Stimulated activated CD8-positive, alpha-beta memory T cell treated with anti-CD3 and anti-CD28 coated beads, Interleukin-15, amount 100 ng/mL, for 48 hours (primary cell): ENCODE results near the gene ABHD2.

Experiments used
- DNase-seq, 2 donors: peaks; one replicate each; pipeline ENCODE4 v3.0.0-alpha.2; 2020; ENCODE audit warnings: low read depth in 2 of 2

ABHD2 gene

DNA sequence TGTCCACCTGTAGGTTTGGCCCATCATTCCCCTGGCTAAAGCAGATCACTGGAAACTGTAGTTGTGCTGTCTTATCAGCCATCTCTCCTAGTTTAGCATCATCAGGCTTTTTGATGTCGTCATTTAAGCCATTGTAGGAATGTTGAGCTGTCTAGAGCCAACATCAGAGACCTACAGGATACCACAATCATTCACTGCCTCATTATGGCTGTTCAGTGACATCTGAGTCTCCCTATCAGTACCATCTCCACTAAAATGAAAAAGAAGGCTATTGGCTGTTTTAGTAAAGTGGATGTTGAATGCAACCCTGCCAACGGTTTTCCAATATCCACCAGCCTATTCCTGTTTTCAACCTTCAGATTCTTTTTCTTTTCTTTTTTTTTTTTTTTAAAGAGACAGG is 103.9 kb downstream of the ABHD2 start:
- DNase-seq = no peak

DNA sequence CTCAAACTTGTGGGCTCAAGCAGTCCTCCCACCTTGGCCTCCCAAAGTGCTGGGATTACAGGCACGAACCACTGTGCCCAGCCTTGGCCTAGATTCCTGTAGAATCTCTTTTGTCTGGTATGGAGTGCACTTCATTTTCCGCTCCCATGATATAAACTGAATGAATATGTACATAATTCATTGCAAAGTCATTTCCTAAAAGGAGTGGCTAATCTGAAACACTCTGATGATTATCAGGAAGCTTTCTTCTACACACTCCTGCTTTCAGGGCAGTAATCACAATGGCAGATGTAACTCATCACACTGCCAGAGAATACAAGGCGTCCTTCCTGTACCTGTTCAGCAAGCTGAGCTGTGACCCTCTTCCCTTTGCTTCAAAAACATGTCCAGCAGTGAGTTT is 104.5 kb downstream of the ABHD2 start:
- no peak for DNase-seq

DNA sequence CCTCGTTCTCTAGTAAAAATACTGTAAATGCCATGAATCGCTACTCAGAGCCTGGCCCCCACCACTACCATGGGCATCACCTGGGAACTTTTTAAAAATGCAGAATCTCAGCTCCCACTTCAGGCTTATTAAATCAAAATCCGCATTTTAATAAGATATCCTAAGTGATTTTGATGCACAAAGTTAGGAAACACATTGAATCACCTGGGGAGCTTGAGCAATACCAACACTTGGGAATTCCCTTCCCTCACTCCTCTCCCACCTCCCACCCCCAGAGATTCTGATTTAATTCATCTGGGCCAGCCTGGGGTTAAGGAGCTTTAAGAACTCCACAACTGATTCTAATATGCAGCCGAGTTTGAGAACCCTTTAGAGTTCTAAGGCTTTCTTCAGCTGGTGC is 106.4 kb downstream of the ABHD2 start:
- no peak for DNase-seq

DNA sequence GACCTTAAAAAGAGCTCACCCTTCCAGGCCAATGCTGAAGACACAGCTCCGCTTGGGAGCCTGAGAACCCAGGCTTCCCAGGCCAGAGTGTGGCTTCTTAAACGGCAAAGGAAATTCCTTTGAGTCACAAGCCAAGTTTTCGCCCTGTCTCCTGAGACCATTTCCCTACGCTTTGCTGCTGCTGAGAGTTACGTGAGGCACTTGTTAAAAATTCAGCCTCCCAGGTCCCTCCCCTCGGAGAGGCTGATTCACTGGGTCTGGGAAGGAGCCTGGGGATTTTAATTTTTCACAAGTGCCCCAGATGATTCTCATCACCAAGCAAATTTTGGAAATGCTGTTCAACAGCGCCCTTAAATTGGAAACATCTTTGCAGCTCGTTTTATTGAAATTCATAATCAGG is 107.6 kb downstream of the ABHD2 start:
- DNase-seq = no peak

DNA sequence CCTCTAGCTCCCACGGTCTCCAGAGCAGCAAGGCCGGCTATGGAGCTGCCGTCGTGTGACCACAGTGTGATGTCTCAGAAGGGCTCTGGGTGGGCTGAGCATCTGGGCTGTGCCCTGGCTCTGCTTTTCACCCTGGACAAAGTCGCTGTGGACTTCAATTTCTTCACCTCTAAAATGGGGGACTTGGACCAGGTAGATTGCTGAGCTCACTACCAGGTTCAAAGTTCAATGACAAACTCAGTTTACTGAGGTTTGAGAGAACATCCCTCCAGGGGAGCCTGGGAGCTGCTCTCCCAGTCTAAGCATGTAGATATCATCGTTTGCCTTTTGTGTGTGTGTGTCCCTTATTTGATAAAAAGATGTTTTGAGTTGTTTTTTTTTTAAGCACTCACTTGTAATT is 108.0 kb downstream of the ABHD2 start:
- no peak for DNase-seq

DNA sequence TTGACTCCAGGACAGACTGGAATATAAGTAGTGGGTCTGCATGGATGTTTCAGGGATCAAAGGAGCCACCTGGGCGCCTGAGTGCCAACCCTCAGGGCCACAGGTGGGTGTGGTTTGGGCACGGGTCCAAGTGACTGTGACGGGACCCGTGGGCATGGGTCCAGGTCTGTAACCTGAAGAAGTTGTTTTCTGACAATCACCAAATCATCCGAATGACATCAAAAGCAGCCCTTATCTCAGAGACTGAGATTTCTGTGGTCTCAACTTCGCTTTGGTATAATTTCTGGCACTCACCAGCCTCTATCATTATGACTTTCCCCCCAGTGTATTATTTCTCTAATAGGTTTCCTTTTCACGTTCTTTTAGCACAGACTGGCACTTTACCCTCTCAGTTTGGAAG is 108.7 kb downstream of the ABHD2 start:
- DNase-seq = peak in 1 of 2 donors; percentile 58

DNA sequence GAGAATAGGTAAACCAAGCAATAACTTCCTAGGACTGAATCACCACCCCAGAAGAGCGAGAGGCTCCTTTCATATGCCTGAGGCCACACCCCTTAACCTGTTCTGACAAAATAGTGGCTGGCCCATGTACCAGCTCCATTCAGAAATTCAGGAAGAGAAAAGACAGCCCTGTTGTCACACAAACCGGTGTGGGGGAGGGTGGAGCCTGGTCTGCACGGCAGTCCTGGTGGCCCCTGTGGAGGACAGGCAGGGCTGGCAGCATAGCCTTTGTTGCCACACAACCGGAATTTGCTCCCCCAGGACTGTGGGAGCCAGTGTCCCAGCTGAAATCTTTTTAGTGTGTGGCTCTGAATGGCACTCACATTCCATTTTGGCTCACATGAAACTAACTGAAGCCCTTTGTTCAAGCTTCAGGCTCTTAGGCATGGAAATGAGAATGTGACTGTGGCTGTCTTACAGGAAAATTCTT is 109.3 kb downstream of the ABHD2 start:
- DNase-seq = peak in 1 of 2 donors; percentile 34

DNA sequence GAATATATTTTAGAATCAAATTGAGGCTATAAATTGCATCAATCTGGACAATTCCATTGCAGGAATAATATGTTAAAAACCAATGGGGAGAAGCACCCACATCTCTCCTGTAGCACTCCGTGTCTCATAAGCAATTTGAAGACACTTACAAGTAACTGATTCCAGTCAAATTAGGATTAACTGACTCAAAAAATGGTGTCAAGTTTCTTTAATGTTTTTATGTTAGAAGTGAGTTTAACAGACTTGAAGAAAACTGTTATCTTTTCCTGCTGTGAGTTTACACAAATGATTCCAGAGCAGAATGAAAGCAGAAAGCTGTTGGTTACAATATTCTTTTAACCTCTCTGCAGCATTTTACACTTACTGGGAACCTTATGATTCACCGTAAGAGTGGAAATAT is 109.9 kb downstream of the ABHD2 start:
- no peak for DNase-seq

DNA sequence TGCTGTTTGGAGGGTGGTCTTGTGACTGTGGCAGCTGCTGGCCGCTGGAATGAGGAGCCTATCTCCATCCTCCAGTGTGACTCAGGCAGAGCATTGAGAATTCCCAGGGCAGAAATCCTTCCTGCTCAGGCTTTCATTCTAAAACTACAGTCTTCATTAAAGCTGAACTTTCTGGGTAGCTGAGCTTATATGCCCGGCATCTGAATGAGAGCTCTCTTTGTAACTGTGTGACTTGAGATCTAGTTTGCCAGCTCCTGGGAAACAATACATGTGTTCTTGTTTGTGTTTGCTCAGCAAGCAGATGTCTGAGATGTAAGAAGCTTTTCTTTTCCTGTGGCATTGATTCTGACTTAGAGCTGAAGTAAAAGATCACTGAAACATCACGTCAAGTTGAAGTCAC is 110.7 kb downstream of the ABHD2 start:
- DNase-seq = no peak

DNA sequence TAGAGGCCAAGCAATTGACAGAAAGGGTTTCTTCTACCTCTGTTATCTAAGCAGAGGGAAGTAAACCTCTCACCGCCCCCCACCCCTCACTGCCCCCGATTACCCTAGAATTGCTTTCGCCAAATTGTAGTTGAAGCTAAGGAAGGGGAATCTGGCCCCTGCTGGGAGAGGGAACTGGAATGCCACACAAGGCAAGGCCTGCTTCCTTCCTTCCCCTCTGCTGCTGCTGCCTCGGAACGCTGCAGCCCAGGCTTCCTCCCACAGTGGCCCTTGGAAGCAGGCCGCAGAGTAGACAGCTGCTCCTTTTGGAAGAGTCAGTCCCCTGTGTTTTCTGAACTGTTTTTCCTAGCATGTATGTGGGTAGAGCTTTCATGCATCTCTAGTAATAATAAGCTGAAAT is 111.5 kb downstream of the ABHD2 start:
- no peak for DNase-seq

DNA sequence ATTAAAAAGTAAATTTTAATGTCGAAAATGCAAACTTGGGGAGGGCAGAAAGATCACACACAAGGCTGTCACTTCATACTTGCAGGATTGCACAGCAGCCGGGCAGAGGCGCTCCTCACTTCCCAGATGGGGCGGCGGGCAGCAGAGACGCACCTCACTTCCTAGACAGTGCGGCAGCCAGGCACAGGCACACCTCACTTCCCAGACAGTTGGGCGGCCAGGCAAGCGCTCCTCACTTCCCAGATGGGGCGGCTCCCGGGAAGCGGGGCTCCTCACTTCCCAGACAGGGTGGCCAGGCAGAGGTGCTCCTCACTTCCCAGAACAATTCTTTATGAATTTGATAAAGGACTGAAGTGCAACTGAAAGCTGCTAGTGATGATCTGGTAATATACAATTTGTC is 111.9 kb downstream of the ABHD2 start:
- no peak for DNase-seq

DNA sequence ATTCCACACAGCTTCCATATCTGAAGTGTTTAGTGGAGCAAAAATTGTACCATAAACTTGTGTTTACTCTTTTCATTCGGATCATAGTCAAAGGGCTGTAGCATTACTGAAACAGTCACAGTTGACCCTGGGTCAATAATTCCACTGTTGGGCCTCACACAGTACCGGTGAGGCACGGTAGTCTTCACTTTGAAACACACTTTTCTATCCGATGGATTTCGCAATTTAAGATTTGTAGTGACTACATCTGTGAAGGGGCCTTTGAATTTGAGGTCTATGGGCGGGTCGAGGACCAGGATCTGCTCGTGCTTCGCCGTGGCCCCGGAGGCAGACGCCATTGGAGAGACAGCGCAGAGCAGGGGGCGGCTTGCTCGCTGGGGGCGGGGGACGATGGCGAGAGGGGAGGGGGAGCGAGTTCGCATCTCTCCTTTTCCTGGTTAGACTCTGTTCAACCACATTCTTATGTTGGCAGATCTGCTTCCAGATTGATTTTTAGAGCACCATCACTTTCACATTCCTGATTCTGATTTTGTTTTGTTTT is 113.3 kb downstream of the ABHD2 start:
- no peak for DNase-seq

DNA sequence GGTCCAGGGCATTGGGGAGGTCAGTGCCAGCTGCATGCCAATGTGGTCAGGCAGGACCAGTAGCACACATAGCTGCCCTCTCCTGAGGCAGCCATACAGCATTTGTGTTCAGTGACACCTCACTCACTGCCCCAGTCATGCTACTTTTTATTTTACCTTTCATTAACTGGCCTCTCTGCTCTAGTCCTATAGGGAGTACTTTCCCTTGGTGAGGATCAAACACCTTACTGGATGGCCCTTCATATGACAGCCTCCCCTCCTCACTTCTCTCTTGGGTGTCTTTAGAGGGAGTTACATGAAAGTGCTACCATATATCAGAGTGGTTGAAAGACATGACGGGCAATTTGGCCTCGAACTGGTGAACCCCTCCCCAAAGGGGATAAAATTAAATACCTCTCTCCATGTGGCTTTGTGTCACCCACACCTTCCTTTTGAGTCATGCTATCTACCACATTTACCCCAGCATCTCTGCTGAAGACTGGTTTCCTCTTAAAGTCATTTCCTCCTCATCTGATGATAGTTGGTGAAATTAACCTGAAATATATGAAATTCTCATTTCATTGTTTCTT is 115.5 kb downstream of the ABHD2 start:
- DNase-seq = peak; percentile 18 to 28

DNA sequence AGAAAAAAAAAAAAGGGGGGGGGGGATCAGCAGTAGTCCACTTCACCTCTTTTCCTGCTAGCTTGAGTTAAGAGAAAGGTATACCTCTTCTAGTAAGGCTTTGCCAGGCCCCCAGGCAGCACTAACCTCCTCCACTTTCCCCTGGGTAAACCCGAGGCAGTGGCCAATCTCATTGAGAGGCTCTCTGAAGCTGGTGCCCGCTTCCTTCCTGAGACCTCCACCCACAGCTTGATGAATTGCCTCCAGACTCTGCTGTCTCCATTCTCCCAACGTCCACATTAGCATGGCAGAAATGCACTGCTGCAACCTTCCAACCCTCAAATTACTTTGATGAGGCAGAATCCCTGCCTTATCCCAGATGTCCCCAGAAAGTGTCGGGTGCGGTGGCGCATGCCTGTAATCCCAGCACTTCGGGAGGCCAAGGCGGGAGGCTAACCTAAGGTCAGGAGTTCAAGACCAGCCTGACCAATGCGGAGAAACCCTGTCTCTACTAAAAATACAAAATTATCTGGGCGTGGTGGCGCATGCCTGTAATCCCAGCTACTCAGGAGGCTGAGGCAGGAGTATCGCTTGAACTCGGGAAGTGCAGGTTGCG is 117.8 kb downstream of the ABHD2 start:
- DNase-seq = no peak

DNA sequence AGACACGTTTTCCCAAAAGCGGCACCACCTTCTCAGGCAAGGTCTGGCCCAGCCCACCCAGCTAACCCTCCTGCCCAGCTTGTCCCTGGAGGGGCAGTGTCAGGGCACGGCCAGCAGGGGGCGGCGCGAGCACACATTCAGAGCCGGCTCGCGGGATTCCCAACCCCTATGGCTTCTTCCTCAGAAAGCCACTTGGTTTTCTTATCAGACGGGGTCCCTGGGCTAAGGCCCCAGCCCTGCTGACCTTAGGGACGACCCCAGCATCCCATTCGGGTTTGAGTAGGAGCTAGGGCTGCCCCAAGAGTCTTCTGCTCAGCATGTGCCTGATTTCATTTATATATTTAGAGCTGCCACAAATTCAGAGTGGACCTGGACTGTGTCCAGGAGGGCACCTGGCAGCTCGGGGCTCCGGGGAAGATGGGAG is 118.7 kb downstream of the ABHD2 start:
- DNase-seq = peak; percentile 65

DNA sequence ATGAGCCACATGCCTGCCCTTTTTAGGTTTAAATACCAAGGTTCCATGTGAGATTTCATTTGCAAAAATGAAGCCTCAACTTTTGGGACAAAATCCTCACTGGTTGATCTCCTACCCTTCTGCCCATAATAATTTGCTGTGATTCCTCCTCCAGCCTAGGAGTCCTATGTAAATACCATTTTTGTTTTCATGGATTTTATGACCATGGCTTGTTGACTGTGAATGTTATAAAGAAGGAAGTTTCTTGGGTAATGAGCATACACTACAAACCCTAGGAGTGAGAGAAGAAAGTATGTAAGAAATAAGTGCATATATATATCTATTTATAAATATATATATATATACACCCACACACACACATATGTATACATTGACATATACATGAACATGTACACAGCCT is 120.0 kb downstream of the ABHD2 start:
- DNase-seq = no peak

DNA sequence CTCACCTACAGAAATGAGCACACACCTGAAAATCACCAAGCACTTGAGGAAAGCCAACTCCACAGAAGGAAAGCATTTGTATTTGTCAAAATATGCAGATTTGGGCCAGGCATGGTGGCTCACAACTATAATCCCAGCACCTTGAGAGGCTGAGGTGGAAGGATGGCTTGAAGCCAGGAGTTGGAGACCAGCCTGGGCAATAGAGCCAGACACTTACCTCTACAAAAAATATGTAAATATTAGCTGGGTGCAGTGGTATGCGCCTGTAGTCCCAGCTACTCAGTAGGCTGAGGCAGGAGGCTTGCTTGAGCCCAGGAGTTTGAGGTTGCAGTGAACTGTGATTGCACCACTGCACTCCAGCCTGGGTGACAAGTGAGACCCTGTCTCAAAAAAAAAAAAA is 120.8 kb downstream of the ABHD2 start:
- no peak for DNase-seq

DNA sequence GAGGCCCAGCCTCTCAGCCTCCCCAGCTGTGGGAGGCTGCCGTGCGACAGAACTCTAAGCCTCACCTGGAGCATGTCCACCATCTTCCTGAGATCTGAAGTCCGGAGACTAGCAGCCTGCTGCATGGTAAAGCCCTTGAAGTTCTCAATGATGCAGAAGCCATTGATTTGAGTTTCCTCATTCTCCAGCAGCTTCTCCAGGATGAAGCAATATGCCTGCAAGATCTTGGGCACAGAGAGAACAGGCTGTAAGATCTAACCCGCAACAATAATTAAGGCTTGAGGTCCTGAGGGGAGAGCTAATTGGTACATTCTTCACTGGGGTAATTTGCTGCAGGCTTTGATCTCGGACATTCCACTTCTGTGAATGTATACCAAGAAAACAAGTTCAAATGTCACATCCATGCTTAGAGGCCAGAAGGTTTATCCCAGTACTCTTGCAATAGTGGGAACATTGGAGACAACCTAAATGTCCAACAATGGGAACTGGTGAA is 123.5 kb downstream of the ABHD2 start:
- no peak for DNase-seq

DNA sequence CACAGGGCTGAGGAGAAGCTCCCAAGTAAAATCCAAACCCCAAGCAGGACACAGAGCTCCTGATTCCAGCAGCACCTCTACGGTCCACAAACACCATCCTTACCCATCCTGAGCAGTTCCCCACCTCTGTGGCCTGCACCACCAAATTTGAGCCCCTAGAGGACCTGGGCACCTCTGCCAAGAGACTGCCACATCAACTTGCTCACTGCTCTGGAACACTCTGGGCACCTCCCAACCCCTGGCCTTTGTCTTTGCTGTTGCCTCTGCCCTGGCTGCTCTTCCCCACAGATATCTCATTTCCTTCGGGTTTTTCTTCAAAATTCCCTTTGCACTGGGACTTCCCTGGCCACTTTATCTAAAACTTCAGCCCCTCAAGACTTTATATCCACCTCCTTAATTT is 127.4 kb downstream of the ABHD2 start:
- DNase-seq = no peak

DNA sequence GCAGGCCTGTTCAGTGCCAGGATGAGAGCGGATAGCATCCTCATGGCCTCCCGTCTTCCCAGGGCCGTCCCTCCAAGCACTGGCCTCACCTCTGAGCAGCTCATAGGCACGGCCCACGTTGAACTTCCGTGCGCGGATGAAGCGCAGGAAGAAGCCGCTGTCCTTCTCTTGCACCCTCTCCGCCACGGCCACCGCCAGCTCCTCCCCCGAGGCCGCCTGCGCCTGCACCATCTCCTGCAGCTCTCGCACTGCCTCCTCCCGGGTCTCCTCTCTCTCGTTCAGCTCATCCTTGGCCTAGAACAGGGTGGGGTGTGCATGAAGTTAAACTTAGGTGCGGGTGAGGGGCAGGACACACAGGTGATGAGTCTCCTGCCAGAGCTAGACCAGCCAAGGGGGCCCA is 128.8 kb downstream of the ABHD2 start:
- no peak for DNase-seq

DNA sequence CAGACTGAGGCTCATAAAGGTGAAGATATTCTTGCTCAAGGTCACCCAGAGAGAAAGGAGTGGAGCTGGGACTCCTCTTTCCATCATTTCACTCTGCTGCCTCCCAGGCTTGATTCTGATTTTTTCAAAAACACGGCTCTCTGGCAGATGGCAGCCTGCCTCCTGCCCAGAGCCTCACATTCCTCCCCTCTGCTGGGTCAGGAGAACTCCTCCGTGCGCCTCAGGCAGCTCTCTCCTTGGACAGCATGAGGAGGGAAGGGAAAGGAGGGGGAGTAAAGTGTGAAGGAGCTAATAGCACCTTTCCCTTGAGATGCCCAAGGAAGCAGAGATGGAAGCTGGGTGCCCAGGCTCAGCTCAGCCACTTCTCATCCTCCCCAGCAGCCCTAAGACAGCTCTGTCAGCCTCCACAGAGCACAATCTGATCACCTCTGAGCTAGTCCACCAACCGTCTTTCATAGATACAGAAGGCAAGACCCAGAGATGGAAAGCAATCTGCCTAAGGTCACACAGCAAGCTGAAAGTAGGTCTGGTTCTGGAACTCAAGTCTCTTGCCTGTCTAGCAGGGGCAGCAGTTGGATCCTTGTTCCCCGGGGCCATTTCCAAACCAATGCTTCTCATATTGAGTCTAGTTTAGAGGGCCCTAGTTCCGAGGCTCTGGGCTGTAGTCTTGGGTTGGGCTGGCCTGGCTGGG is 129.6 kb downstream of the ABHD2 start:
- no peak for DNase-seq

DNA sequence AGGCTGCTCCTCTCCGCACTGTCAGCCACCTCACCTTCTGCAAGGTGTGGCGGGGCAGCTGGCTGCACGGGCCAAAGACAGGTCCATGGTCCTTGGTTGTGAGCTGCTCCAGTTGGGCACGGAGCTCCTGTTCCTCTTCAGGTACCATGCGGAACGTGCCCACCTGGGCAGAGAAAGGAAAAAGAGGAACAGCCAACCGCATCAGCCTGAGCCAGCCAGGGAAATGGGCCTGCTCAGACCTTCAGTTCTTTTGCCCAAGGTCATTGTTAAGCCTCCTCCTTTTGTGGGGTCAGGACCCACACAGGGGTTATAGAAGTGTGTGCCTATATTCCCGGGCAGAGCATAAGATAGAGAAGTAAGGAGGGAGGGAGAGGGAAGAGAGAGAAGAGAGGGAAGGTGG is 130.3 kb downstream of the ABHD2 start:
- DNase-seq = no peak

DNA sequence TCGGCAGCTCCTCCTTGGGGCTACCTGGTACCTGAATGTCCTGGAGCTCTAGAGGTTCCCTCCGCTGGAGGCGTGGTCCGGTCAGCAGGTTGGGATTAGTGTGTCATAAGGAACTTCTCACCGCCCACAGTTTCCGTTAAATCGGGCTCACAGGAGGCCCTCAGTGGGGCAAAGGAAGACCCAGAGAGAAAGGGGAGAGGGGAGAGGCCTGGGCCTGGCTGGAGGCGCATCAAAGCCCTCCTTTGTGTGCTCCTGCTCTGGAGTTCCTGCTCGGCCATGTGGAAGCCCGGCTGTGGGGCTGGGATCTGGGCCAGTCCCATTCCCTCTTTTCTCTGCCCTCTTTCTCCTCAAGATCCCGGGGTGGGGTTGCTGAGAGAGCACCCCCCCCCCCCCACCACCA is 133.3 kb downstream of the ABHD2 start, which contains the start of gene RLBP1:
Gene RLBP1, minus strand, starts transcription at position 37 of the 400 bp plus-strand sequence. CDS start 2,604 bp downstream, outside the sequence.
- DNase-seq = no peak
